Activated effector memory CD4-positive, alpha-beta T cell treated with Interleukin-2 at 50 U/mL for 16 hours (primary cell): ENCODE results near the gene ARL6IP1.
"Not testable (repeated sequence)": the region's sequence is repeated elsewhere in the genome, so short reads cannot be mapped to it uniquely, and the experiment has no call there.

Experiments
- DNase-seq: peaks from one replicate; pipeline ENCODE4 v3.0.0-alpha.2; 2020

Gene ARL6IP1

DNA sequence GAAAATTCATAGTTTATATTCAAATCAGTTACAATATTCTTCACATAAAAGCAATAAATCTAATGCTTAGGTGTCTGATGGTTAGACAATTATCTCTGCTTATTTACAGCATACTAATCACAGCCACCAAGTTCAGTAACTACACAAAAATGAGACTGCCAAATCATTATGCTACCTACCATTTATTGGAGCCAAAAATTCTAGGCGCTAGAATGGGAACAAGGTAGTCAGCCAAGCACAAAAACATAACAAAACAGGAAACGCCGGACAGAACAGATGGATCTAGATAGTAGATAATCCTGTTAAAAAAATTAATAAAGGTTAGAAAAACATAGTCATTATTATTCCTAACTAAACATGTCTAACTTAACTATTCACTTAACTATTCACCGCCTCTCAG, 3.6 kb downstream of the ARL6IP1 start:
- DNase-seq: no peak

GRCh38 chr16:18796377-18796776, 5.0 kb downstream of the ARL6IP1 start:
- DNase-seq: no peak

- no peak for DNase-seq
Observed at GRCh38 chr16:18792836-18793433, 8.4 kb downstream of the ARL6IP1 start.

DNA sequence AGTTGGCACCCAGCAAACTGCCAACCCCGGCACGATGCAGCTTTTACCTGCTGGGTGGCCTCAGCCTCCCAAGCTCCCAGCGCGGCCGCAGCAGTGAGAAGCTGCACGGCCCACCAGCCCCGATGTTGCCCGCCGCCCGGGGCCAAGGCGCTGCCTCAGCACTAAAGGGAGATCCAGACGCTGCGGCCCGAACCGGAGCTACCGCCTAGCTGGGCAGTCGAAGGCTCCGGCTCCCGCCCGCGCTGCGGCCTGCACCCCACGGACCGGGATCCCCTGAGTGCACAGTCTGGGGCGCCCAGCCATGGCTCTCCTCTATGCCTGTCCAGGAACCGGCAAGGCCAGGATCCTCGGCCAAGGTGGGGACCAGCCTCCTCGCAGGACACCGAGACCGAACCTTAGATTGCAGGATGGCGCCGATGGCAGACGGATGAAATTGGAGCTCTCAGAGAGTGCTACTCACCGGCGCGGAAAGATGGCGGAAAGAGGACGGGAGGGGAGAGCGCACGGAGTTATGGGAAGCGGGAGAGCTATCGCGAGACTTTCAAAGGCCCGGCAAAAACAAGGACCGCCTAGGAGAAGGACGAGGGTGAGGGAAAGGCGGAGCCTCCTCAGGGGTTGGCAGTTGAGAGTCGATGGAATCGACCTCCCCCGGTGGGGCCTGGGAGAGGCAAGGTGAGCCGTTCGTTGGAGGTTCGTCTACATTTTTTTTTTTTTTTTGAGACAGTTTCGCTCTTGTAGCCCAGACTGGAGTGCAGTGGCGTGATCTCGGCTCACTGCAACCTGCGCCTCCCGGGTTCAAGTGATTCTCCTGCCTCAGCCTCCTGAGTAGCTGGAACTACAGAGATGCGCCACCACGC, 11.3 kb downstream of the ARL6IP1 start, which contains the start of gene RPS15A:
TSS of gene RPS15A (minus strand) at position 485 of the 857 bp plus-strand sequence. CDS start 1,221 bp downstream, outside the sequence.
- peak; percentile 87 for DNase-seq

DNA sequence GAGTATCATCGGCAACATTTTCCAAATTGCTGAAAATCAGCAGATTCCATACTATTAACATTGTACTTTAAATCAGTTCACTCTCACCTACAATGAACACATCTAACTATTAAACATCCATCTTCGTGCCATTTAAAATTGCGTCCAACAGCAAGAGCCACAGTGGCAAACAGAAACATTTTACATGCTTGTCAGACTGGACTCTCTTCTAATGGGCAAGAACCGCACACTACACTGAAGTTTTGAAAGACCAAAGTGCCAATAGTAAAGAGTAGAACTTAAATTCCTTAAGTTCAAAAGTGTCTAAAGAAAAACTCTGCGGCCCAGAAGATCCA, 11.9 kb downstream of the ARL6IP1 start:
- DNase-seq: no peak

DNA sequence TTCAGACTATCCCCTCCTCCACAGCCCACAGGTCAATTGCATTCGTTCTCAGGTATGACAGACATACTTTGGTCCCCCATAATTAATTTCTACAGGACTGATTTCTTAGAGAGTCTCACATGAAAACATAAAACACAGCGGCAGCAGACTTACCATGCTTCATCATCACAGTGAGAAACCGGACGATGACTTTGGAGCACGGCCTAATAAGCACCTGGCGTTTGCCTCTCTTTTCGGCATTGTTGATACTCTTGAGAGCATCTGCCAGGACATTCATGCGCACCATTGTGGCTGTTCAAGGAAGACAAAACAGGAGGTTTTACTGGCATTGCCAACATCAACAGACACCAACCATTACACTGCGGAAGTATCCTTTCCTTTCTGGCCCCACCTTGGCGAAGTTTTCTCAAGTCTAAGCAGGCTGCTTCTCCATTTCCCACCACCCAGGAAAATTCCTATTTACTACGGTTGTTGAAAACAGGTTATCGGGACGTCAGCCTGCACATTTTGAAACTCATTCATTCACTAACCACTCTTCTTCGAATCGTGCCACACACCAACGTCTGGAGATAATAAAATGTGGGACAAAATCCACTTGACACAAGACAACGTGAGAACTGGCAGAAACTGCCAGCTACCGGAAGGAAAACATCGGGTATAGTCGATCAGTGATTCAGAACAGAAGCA, 12.4 kb downstream of the ARL6IP1 start:
- no peak for DNase-seq

DNA sequence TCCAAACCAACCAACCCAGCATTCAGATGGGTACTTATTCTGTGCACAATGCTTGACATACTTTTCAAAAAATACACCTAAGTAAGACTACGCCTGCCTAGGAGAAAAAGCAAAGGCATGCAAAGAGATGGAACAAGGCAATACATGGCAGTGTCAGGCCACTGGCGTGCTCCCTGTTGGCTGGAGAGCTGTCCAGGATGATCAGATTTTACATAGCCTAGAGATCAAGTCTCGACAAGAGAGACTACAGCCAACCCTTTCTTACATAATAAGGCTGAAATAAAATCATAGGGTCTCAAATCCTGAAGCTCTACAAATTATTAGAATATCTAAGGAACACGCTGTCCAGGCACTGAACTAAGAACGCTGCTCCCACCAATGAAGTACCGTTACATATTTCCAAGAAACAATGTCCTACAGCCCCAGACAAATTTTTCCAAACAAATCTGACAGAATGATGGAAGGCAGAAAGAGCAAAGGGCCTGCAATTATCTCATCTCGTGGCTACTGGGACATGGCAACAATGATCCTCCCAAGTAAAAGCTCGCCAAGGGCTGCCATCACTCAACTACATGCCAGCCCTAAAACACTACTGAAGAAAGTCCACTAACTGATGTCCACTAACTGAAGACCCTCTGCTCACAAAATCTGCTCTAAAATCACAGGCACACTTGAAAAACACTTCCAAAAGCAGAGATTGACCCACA, 16.3 kb downstream of the ARL6IP1 start:
- no peak for DNase-seq

DNA sequence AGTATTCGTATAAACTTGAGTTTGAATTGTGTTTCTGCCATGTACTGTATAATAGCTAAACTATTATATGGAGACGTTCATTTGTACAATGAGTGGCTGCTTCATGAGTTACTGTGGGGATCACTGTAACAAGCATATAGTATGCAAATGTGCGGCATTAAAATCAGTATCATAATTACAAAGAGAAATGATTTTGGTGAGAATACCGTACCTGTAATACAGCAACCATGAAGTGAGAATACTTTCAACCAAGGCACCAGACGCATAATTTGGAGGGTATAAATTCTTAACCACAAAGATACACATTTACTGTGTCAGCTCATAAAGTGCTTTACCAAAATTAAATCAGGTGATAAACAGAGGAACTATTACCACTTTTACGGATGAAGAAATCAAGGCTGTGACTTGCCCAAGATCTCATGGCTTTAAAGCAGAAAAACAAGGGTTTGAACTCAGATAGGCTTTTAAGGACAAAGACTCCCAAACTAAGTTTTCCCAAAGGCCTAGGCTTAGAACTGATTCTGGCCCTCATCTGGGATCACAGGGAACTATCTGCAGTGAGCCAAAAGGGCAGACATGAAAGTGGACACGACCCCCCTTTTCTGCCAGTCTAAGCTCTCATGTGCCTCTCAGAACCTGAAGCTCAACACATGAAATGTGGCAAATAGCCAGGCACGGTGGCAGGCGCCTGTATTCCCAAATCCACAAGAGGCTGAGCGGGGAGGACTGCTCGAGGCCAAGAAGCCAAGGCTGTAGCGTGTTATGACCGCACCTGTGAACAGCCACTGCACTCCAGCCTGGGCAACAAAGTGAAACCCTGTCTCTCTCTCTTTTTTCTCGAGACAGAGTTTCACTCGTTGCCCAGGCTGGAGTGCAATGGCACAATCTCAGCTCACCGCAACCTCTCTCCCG, 17.7 kb downstream of the ARL6IP1 start:
- DNase-seq: no peak

DNA sequence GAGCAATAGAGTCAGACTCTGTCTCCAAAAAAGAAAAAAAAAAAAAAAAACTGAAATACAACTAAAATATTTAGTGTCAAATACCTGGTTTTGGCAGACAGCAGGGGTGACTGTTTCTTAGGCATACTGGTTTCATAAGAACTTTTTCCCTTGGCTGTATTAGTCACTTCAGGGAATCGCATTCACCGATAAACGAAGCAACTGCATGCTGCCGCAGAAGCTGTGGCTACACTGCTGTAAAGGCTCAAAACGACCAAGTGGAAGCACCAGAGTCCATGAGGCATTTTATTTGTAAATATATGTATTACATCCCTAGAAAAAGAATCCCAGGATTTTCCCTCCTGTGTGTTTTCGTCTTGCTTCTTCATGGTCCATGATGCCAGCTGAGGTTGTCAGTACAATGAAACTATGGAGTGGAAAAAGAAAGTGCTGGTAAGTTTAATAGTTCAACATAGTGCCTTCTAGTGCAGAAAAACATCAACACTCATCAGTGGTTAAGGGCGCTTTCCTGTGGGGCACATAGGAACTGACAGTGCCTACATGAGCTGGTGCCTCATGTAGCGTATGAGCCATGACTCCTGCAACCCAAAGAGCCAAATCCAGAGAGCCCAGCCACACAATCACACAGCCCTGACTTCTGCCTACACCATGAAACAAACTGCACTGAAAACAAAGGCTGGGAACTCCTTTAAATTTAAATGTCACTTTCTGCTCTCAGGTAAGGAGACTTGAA, 18.5 kb downstream of the ARL6IP1 start:
- DNase-seq: no peak

DNA sequence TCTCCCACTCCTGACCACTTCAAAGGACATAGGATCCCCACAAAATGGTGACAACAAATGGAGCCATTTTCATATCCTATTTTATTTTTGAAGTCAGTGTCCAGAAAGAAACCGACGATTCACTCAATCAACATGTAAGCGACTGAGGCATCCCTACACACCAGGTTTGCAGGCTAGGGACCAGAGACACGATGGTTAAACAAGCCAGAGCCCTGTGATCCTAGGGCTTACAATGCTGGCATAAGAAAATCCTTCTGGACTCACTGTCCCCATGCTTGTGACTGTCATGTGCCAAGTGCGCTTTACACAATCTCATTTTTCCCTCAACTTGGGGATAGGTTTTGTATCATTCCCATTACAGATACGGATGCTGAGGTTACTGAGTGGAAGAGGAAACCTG, 20.1 kb downstream of the ARL6IP1 start:
- DNase-seq: not testable (repeated sequence)

GRCh38 chr16:18780460-18781026, 20.8 kb downstream of the ARL6IP1 start:
- DNase-seq: not testable (repeated sequence)

GRCh38 chr16:18777664-18778063, 23.7 kb downstream of the ARL6IP1 start:
- not testable (repeated sequence) for DNase-seq

GRCh38 chr16:18776334-18776733, 25.0 kb downstream of the ARL6IP1 start:
- not testable (repeated sequence) for DNase-seq

DNA sequence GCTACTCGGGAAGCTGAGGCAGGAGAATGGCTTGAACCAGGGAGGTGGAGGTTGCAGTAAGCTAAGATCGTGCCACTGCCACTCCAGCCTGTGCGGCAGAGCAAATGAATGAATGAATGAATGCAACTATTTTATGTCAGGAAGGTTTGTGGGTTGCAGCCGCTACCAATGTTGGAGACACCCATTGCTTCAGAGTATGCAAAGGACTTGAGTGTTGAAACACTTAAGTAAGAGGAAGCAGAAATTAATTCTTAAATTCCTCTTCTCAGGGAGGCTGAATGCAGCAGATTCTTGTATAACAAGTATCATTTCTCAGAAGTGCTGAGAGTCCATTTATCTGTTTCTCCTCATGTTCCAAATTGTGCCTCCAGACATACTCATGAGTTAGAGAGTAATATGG, 26.7 kb downstream of the ARL6IP1 start:
- not testable (repeated sequence) for DNase-seq

GRCh38 chr16:18772171-18772570, 29.2 kb downstream of the ARL6IP1 start:
- DNase-seq: not testable (repeated sequence)

- not testable (repeated sequence) for DNase-seq
Observed at GRCh38 chr16:18770336-18770962, 30.9 kb downstream of the ARL6IP1 start.

GRCh38 chr16:18767217-18767616, 34.1 kb downstream of the ARL6IP1 start:
- peak; percentile 46 for DNase-seq

GRCh38 chr16:18762713-18763112, 38.6 kb downstream of the ARL6IP1 start:
- DNase-seq: not testable (repeated sequence)

DNA sequence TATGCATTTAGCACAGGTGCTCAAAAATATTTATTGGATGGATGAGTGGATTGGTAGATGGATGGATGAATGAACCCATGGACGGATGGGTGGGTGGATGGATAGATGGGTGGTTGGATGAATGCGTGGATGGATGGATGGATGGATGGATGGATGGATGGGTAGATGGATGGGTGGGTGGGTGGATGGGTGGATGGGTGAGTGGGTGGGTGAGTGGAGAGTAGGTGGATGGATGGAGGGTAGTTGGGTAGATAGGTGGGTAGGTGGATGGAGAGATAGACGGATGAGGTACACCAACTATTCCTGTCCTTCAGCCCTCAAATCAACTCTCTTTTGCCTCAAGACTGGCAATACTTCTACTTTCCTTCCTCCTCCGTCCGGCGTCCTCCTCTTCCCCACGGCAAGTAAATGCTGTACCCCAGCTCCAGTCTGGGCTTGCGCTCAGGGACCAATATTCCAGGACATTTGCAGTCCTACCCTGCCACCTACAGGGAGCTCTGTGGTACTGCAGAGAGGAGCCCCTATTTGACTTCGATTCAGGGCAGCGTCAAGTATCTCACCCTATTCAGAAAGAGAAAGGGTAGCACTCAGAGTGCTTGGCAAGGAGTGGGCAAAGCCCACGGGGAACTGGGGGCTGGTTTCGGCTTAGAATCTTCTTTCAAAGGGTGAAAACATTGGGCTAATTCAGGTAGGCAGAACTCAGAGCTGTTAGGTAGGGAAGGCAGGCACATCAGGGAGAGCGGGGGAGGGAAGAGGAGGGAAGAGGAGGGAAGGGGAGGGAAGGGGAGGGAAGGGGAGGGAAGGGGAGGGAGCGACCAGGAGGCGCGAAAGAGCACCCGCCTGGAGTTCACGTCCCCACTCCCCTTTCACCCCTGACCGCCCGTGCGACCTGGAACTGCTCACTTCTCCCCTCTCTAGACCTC, 41.5 kb downstream of the ARL6IP1 start:
- DNase-seq: peak; percentile 46
